Prostate gland (tissue), 2 donors: Measurements from ENCODE around the gene CRMP1.

ENCODE experiments used
- POLR2A ChIP-seq: fragments of 450-650 bp; IDR thresholded peaks from one replicate; pipeline ENCODE4 v1.6.1; 2016; ENCODE audit warnings: antibody characterized with exemption, mild to moderate bottlenecking
- TF ChIP-seq, protein P1 (sequence below), 4 experiments: fragments of 200-600 bp in 2 of 4; fragments of 450-650 bp in 2 of 4; sonication (generic) in 2 of 4; IDR thresholded peaks; 1 replicate in 3 of 4; 2 replicates in 1 of 4; pipeline ENCODE4 v1.5.1; 2016 to 2019; ENCODE audit warnings: antibody characterized with exemption in 4 of 4, mild to moderate bottlenecking in 2 of 4, moderate library complexity in 2 of 4

DNA sequence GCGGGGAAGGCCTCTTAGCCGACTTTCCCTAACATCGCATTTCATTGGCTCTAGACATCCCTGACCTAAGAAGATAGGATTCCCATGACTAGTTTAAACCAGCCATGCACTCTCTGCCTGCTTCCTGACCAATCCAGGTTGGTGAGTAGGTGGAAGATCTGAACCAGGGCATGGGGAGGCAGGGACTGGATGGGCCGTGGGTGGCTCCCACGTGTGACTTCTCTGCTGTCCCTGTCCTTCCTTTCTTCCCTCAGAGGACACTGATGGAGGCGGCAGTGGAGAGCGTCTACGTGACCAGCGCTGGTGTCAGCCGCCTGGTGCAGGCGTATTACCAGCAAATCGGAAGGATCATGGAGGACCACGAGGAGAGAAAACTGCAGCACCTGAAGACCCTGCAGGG lies 91.2 kb downstream of the CRMP1 start:
- TF ChIP-seq, protein P1, sequence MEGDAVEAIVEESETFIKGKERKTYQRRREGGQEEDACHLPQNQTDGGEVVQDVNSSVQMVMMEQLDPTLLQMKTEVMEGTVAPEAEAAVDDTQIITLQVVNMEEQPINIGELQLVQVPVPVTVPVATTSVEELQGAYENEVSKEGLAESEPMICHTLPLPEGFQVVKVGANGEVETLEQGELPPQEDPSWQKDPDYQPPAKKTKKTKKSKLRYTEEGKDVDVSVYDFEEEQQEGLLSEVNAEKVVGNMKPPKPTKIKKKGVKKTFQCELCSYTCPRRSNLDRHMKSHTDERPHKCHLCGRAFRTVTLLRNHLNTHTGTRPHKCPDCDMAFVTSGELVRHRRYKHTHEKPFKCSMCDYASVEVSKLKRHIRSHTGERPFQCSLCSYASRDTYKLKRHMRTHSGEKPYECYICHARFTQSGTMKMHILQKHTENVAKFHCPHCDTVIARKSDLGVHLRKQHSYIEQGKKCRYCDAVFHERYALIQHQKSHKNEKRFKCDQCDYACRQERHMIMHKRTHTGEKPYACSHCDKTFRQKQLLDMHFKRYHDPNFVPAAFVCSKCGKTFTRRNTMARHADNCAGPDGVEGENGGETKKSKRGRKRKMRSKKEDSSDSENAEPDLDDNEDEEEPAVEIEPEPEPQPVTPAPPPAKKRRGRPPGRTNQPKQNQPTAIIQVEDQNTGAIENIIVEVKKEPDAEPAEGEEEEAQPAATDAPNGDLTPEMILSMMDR (IDR thresholded peaks at IDR 0.05), result no peak
- no peak for TF ChIP-seq POLR2A
